HepG2 (cell line): ENCODE measurements around the gene IL6ST.

Source experiments
- ATF3 ChIP-seq: sonication (generic); formaldehyde crosslinking; IDR thresholded peaks from 2 replicates; pipeline ENCODE4 v1.4.0; 2020; ENCODE audit warnings: missing genetic modification reagents
- CTCF ChIP-seq: sonication (generic); formaldehyde crosslinking; IDR thresholded peaks from 2 replicates; pipeline ENCODE4 v1.5.0; 2020; ENCODE audit warnings: mild to moderate bottlenecking, missing genetic modification reagents, moderate library complexity
- JUN ChIP-seq: sonication (generic); formaldehyde crosslinking; IDR thresholded peaks from 2 replicates; pipeline ENCODE4 v1.4.0; 2020; ENCODE audit warnings: mild to moderate bottlenecking, missing genetic modification reagents
- MYC ChIP-seq: sonication (generic); formaldehyde crosslinking; IDR thresholded peaks from 2 replicates; pipeline ENCODE4 v1.9.0; 2021; ENCODE audit warnings: missing genetic modification reagents, borderline replicate concordance
- RNF2 ChIP-seq: fragments of 450-650 bp; conservative IDR thresholded peaks from 2 replicates; pipeline ENCODE4 v1.6.1; 2016; ENCODE audit warnings: low read depth
- ZNF431 ChIP-seq: sonication (generic); formaldehyde crosslinking; IDR thresholded peaks from 2 replicates; pipeline ENCODE4 v1.9.0; 2022; ENCODE audit warnings: missing genetic modification reagents, low read depth, mild to moderate bottlenecking, borderline replicate concordance

GRCh38 chr5:55993731-55994494, 850 bp downstream of the IL6ST start:
- TF ChIP-seq MYC (CRISPR knock-in tag) (no peak), JUN (CRISPR knock-in tag) (no peak), ZNF431 (CRISPR knock-in tag) (no peak), CTCF (CRISPR knock-in tag) (no peak), ATF3 (CRISPR knock-in tag) (no peak), RNF2 (no peak)
